Gastrocnemius medialis (tissue), 4 donors: ENCODE measurements around the gene ELFN2. TPM values are rescaled to one million over a fixed set of nuclear protein-coding genes. Genes with fewer than 3 reads are reported as not detected.
A peak's percentile ranks its signal among the peaks of the same experiment; 100 is the strongest.

Experiments
- ATAC-seq, 2 donors: fragments of 150-250 bp; one replicate each; pipeline ENCODE4 v1.9.1; 2016
- DNase-seq, 2 donors: peaks; one replicate each; pipeline ENCODE4 v3.0.0-alpha.2; 2019
- H3K27ac ChIP-seq, 4 donors: fragments of 200-600 bp; sonication (generic); 1 replicate in 1 of 4; 2 replicates in 3 of 4; pipeline ENCODE4 v1.5.1; 2016 to 2018; ENCODE audit warnings: mild to moderate bottlenecking in 2 of 4, moderate library complexity in 1 of 4
- H3K27me3 ChIP-seq, 3 donors: fragments of 200-600 bp; sonication (generic) in 2 of 3; 1 replicate in 1 of 3; 2 replicates in 2 of 3; pipeline versions ENCODE4 v1.5.1 to v1.6.0; 2016 to 2019; ENCODE audit warnings: mild to moderate bottlenecking in 1 of 3, moderate library complexity in 1 of 3
- H3K36me3 ChIP-seq, 2 donors: fragments of 200-600 bp; sonication (generic) in 1 of 2; one replicate each; pipeline ENCODE4 v1.5.1; 2017 to 2018
- H3K4me1 ChIP-seq, 2 donors: fragments of 200-600 bp; sonication (generic) in 1 of 2; one replicate each; pipeline ENCODE4 v1.5.1; 2016 to 2017; ENCODE audit warnings: mild to moderate bottlenecking in 2 of 2
- H3K4me3 ChIP-seq, 4 donors: fragments of 200-600 bp; sonication (generic) in 3 of 4; 1 replicate in 1 of 4; 2 replicates in 3 of 4; pipeline ENCODE4 v1.5.1; 2016 to 2019; ENCODE audit warnings: mild to moderate bottlenecking in 2 of 4
- H3K9me3 ChIP-seq, 3 donors: fragments of 200-600 bp; sonication (generic) in 2 of 3; 1 replicate in 1 of 3; 2 replicates in 2 of 3; pipeline ENCODE4 v1.5.1; 2016 to 2019
- CTCF ChIP-seq, 5 experiments: fragments of 450-650 bp in 3 of 5; fragments of 200-600 bp in 2 of 5; sonication (generic) in 2 of 5; IDR thresholded peaks in 4 of 5; conservative IDR thresholded peaks in 1 of 5; 1 replicate in 4 of 5; 2 replicates in 1 of 5; pipeline ENCODE4 v1.5.1; 2016 to 2019; ENCODE audit warnings: antibody characterized with exemption in 5 of 5, mild to moderate bottlenecking in 3 of 5, moderate library complexity in 3 of 5
- POLR2A ChIP-seq, 2 donors: fragments of 450-650 bp; IDR thresholded peaks; one replicate each; pipeline ENCODE4 v1.6.1; 2017; ENCODE audit warnings: antibody characterized with exemption in 2 of 2, mild to moderate bottlenecking in 2 of 2, moderate library complexity in 2 of 2
- in situ Hi-C, 4 donors: fragments of 200-750 bp; cut with MboI; loops; one replicate each; pipeline versions ENCODE4 v1.15.0 to v1.8.0; 2017; ENCODE audit warnings: low sequenced_read_pairs in 4 of 4
- intact Hi-C: fragments of 100-400 bp; cut with DNase I; formaldehyde crosslinking; loops from one replicate; pipeline ENCODE4 v1.15.1; 2023; ENCODE audit warnings: low total_unique reads
- total RNA-seq, 4 donors: library from RNA; depleted of rRNA; stranded (reverse); fragments of >200 nt; gene quantifications; one replicate each; pipeline versions ENCODE4 v1.1.0 to v1.2.3, GENCODE V29; 2016

The ELFN2 gene
- total RNA-seq, 4 donors from 2014 or later = 0.02 to 0.03 TPM; not detected in 2

GRCh38 chr22:37430941-37431340 lies 3.7 kb upstream of the ELFN2 start:
- no peak for TF ChIP-seq CTCF (IDR thresholded peaks at IDR 0.05 in 4 of 5, conservative IDR thresholded peaks at IDR 0.05 in 1 of 5)
- no peaks in the 10 kb centered on the region for H3K36me3 ChIP-seq
- no peaks in the 10 kb centered on the region for H3K4me1 ChIP-seq
- H3K27ac ChIP-seq = no peak overlapping the region
- H3K9me3 ChIP-seq = no peaks in the 10 kb centered on the region
- peaks cover 67 to 77% (median 68%) of the 10 kb centered on the region in 3 donors for H3K27me3 ChIP-seq
- intact Hi-C loops (no loop called here), in situ Hi-C loops (no loop called here)
- H3K4me3 ChIP-seq = no peak overlapping the region
- ATAC-seq (no peak), DNase-seq (no peak)

GRCh38 chr22:37428649-37429586 lies 1.6 kb upstream of the ELFN2 start:
- Histone ChIP-seq H3K36me3 (no peaks in the 10 kb centered on the region), H3K27ac (no peak overlapping the region), H3K4me3 (no peak overlapping the region), H3K4me1 (no peaks in the 10 kb centered on the region), H3K27me3 (peaks cover 60 to 86% (median 72%) of the 10 kb centered on the region in 3 donors), H3K9me3 (no peaks in the 10 kb centered on the region)
- in situ Hi-C loops (no loop called here), intact Hi-C loops (loop anchor here (10.0 kb wide), 1 partner anchor 114 kb away; no protein-coding TSS in a partner anchor)
- ATAC-seq (no peak), DNase-seq (no peak)
- peak in 2 of 5 experiments; percentile 14 to 29 for TF ChIP-seq CTCF (IDR thresholded peaks at IDR 0.05 in 4 of 5, conservative IDR thresholded peaks at IDR 0.05 in 1 of 5)
- no peak for TF ChIP-seq POLR2A (IDR thresholded peaks at IDR 0.05)

- H3K9me3 ChIP-seq = no peaks in the 10 kb centered on the region
- peak overlapping the region in 1 of 4 donors; percentile 33 for H3K4me3 ChIP-seq
- ATAC-seq = no peak
- in situ Hi-C loops (no loop called here), intact Hi-C loops (loop anchor here (10.0 kb wide), 1 partner anchor 113 kb away; no protein-coding TSS in a partner anchor)
- no peaks in the 10 kb centered on the region for H3K36me3 ChIP-seq
- no peaks in the 10 kb centered on the region for H3K4me1 ChIP-seq
- TF ChIP-seq CTCF (IDR thresholded peaks at IDR 0.05 in 4 of 5, conservative IDR thresholded peaks at IDR 0.05 in 1 of 5) = no peak
- no peak for TF ChIP-seq POLR2A (IDR thresholded peaks at IDR 0.05)
- H3K27ac ChIP-seq = no peak overlapping the region
- DNase-seq = no peak
- H3K27me3 ChIP-seq = peaks cover 62 to 82% (median 65%) of the 10 kb centered on the region in 3 donors
Measured at GRCh38 chr22:37427711-37428635, 694 bp upstream of the ELFN2 start.

- ATAC-seq (no peak), DNase-seq (no peak)
- TF ChIP-seq POLR2A (IDR thresholded peaks at IDR 0.05) (no peak), CTCF (IDR thresholded peaks at IDR 0.05 in 4 of 5, conservative IDR thresholded peaks at IDR 0.05 in 1 of 5) (no peak)
- in situ Hi-C loops (no loop called here), intact Hi-C loops (loop anchor here (10.0 kb wide), 1 partner anchor 112 kb away; no protein-coding TSS in a partner anchor)
- Histone ChIP-seq H3K9me3 (no peaks in the 10 kb centered on the region), H3K27ac (no peak overlapping the region), H3K4me1 (no peaks in the 10 kb centered on the region), H3K27me3 (peaks cover 53 to 75% (median 62%) of the 10 kb centered on the region in 3 donors), H3K36me3 (no peaks in the 10 kb centered on the region), H3K4me3 (peak overlapping the region in 1 of 4 donors; percentile 33)
Measured at GRCh38 chr22:37426706-37427134, 559 bp downstream of the ELFN2 start.
